Mesendoderm (in vitro differentiated cells): ENCODE data around the gene NR5A2.

Experiments
- DNase-seq: peaks from one replicate; pipeline ENCODE4 v3.0.0; 2013
- H2AK5ac ChIP-seq: 2 replicates; pipeline ENCODE4 v1.6.1; 2013; ENCODE audit warnings: low read length, inconsistent platforms
- H2BK120ac ChIP-seq: 2 replicates; pipeline ENCODE4 v1.6.1; 2013; ENCODE audit warnings: low read depth, mild to moderate bottlenecking, low read length, moderate library complexity, mixed read lengths
- H2BK15ac ChIP-seq: replicated peaks from 2 replicates; pipeline ENCODE4 v1.6.1; 2013; ENCODE audit warnings: low read depth, mild to moderate bottlenecking, moderate library complexity
- H2BK5ac ChIP-seq: 2 replicates; pipeline ENCODE4 v1.6.1; 2013; ENCODE audit warnings: low read length, inconsistent platforms
- H3K18ac ChIP-seq: 2 replicates; pipeline ENCODE4 v1.6.1; 2013; ENCODE audit warnings: mild to moderate bottlenecking, low read length, mixed read lengths
- H3K23ac ChIP-seq: one replicate; pipeline ENCODE4 v1.6.1; 2013; ENCODE audit warnings: low read length
- H3K27ac ChIP-seq: 2 replicates; pipeline ENCODE4 v1.5.1; 2013; ENCODE audit warnings: low read depth, mild to moderate bottlenecking, inconsistent platforms, low read length, moderate library complexity
- H3K27me3 ChIP-seq: 2 replicates; pipeline ENCODE4 v1.6.1; 2013; ENCODE audit warnings: low read length, control low read depth, mild to moderate bottlenecking, inconsistent platforms; ENCODE audit not compliant: insufficient read depth, poor library complexity
- H3K36me3 ChIP-seq: 2 replicates; pipeline ENCODE4 v1.6.1; 2013; ENCODE audit warnings: low read length, inconsistent platforms; ENCODE audit not compliant: control insufficient read depth, insufficient read depth
- H3K4ac ChIP-seq: one replicate; pipeline ENCODE4 v1.6.1; 2013; ENCODE audit warnings: low read depth, mild to moderate bottlenecking, low read length, moderate library complexity
- H3K4me1 ChIP-seq: 2 replicates; pipeline ENCODE4 v1.6.1; 2013; ENCODE audit warnings: low read depth, low read length, inconsistent platforms; ENCODE audit not compliant: control insufficient read depth
- H3K4me2 ChIP-seq: 2 replicates; pipeline ENCODE4 v1.6.1; 2013; ENCODE audit warnings: low read length
- H3K4me3 ChIP-seq: 2 replicates; pipeline ENCODE4 v1.5.1; 2013; ENCODE audit warnings: mild to moderate bottlenecking, low read length
- H3K56ac ChIP-seq: one replicate; pipeline ENCODE4 v1.6.1; 2013; ENCODE audit warnings: low read length
- H3K79me1 ChIP-seq: 2 replicates; pipeline ENCODE4 v1.6.1; 2013; ENCODE audit warnings: low read length, inconsistent platforms
- H3K79me2 ChIP-seq: 2 replicates; pipeline ENCODE4 v1.6.1; 2013; ENCODE audit warnings: mild to moderate bottlenecking, low read length; ENCODE audit not compliant: control insufficient read depth, insufficient read depth
- H3K9ac ChIP-seq: 2 replicates; pipeline ENCODE4 v1.6.1; 2013; ENCODE audit warnings: low read length, inconsistent platforms
- H4K5ac ChIP-seq: one replicate; pipeline ENCODE4 v1.6.1; 2013; ENCODE audit warnings: low read length
- H4K8ac ChIP-seq: one replicate; pipeline ENCODE4 v1.6.1; 2013; ENCODE audit warnings: low read depth, mild to moderate bottlenecking, control low read depth, low read length, moderate library complexity
- WGBS: extraction: QIAGEN DNeasy Blood & Tissue Kit; methylation state at CpG from one replicate; pipeline ENCODE4 v1.1.7; 2013; ENCODE audit warnings: low lambda C conversion rate, missing lambda C conversion rate; ENCODE audit not compliant: insufficient coverage; ENCODE audit errors: extremely low coverage; 5-methylcytosine and 5-hydroxymethylcytosine counted together

Gene NR5A2

GRCh38 chr1:200146100-200146499 is 118.6 kb downstream of the NR5A2 start:
- H3K4ac ChIP-seq: no peak overlapping the region
- H3K79me1 ChIP-seq: no peaks in the 10 kb centered on the region
- no peak overlapping the region for H3K56ac ChIP-seq
- H3K9ac ChIP-seq: no peak overlapping the region
- H3K27ac ChIP-seq: no peak overlapping the region
- no peaks in the 10 kb centered on the region for H3K36me3 ChIP-seq
- H4K5ac ChIP-seq: no peak overlapping the region
- no peak overlapping the region for H2BK5ac ChIP-seq
- no peak for DNase-seq
- H2AK5ac ChIP-seq: no peak overlapping the region
- H3K18ac ChIP-seq: no peak overlapping the region
- H2BK120ac ChIP-seq: no peak overlapping the region
- no peaks in the 10 kb centered on the region for H3K79me2 ChIP-seq
- WGBS: no CpG with 5 or more reads among the region's 1 CpG
- no peak overlapping the region for H3K23ac ChIP-seq
- H3K27me3 ChIP-seq: no peaks in the 10 kb centered on the region
- no peaks in the 10 kb centered on the region for H3K4me1 ChIP-seq
- no peak overlapping the region for H3K4me3 ChIP-seq
- no peak overlapping the region for H2BK15ac ChIP-seq
- H3K4me2 ChIP-seq: no peak overlapping the region
- no peak overlapping the region for H4K8ac ChIP-seq

GRCh38 chr1:200147094-200147493 is 119.6 kb downstream of the NR5A2 start:
- Histone ChIP-seq H3K4me3 (no peak overlapping the region), H3K4me2 (no peak overlapping the region), H2BK15ac (no peak overlapping the region), H3K79me1 (no peaks in the 10 kb centered on the region), H3K4ac (no peak overlapping the region), H4K8ac (no peak overlapping the region), H3K4me1 (no peaks in the 10 kb centered on the region), H3K23ac (no peak overlapping the region), H3K9ac (no peak overlapping the region), H2BK120ac (no peak overlapping the region), H2BK5ac (no peak overlapping the region), H3K27ac (no peak overlapping the region), H3K79me2 (no peaks in the 10 kb centered on the region), H3K27me3 (no peaks in the 10 kb centered on the region), H3K36me3 (no peaks in the 10 kb centered on the region), H2AK5ac (no peak overlapping the region), H3K18ac (no peak overlapping the region), H4K5ac (no peak overlapping the region), H3K56ac (no peak overlapping the region)
- no CpG with 5 or more reads among the region's 13 CpGs for WGBS
- DNase-seq: no peak

- no peak overlapping the region for H4K5ac ChIP-seq
- H3K4me2 ChIP-seq: no peak overlapping the region
- no peak for DNase-seq
- no peaks in the 10 kb centered on the region for H3K27me3 ChIP-seq
- H4K8ac ChIP-seq: no peak overlapping the region
- no peak overlapping the region for H3K27ac ChIP-seq
- no peaks in the 10 kb centered on the region for H3K79me1 ChIP-seq
- no peak overlapping the region for H3K4ac ChIP-seq
- H3K4me3 ChIP-seq: no peak overlapping the region
- H3K23ac ChIP-seq: no peak overlapping the region
- no peak overlapping the region for H2BK5ac ChIP-seq
- H3K79me2 ChIP-seq: no peaks in the 10 kb centered on the region
- no peaks in the 10 kb centered on the region for H3K4me1 ChIP-seq
- H2AK5ac ChIP-seq: no peak overlapping the region
- WGBS: no CpG with 5 or more reads among the region's 40 CpGs
- no peak overlapping the region for H2BK15ac ChIP-seq
- H3K36me3 ChIP-seq: no peaks in the 10 kb centered on the region
- H3K18ac ChIP-seq: no peak overlapping the region
- H3K9ac ChIP-seq: no peak overlapping the region
- H2BK120ac ChIP-seq: no peak overlapping the region
- H3K56ac ChIP-seq: no peak overlapping the region
Observed at GRCh38 chr1:200147742-200148141, 120.2 kb downstream of the NR5A2 start.

GRCh38 chr1:200150006-200150405 is 122.5 kb downstream of the NR5A2 start:
- Histone ChIP-seq H3K4me1 (no peaks in the 10 kb centered on the region), H3K36me3 (no peaks in the 10 kb centered on the region), H3K4ac (no peak overlapping the region), H2AK5ac (no peak overlapping the region), H2BK5ac (no peak overlapping the region), H3K23ac (no peak overlapping the region), H3K4me3 (no peak overlapping the region), H3K18ac (no peak overlapping the region), H3K27ac (no peak overlapping the region), H3K9ac (no peak overlapping the region), H2BK120ac (no peak overlapping the region), H3K4me2 (no peak overlapping the region), H4K5ac (no peak overlapping the region), H4K8ac (no peak overlapping the region), H2BK15ac (no peak overlapping the region), H3K79me1 (no peaks in the 10 kb centered on the region), H3K27me3 (no peaks in the 10 kb centered on the region), H3K79me2 (no peaks in the 10 kb centered on the region), H3K56ac (no peak overlapping the region)
- DNase-seq: no peak

- H2BK15ac ChIP-seq: no peak overlapping the region
- H3K4me2 ChIP-seq: no peak overlapping the region
- H3K56ac ChIP-seq: no peak overlapping the region
- no peak overlapping the region for H3K9ac ChIP-seq
- H2AK5ac ChIP-seq: no peak overlapping the region
- no peaks in the 10 kb centered on the region for H3K36me3 ChIP-seq
- no peaks in the 10 kb centered on the region for H3K27me3 ChIP-seq
- H3K23ac ChIP-seq: no peak overlapping the region
- H3K4ac ChIP-seq: no peak overlapping the region
- WGBS: no CpG with 5 or more reads among the region's 4 CpGs
- H4K5ac ChIP-seq: no peak overlapping the region
- H3K79me2 ChIP-seq: no peaks in the 10 kb centered on the region
- H3K27ac ChIP-seq: no peak overlapping the region
- no peaks in the 10 kb centered on the region for H3K4me1 ChIP-seq
- no peak overlapping the region for H2BK5ac ChIP-seq
- H4K8ac ChIP-seq: no peak overlapping the region
- no peaks in the 10 kb centered on the region for H3K79me1 ChIP-seq
- no peak overlapping the region for H3K18ac ChIP-seq
- no peak overlapping the region for H3K4me3 ChIP-seq
- peak; percentile 41 for DNase-seq
- no peak overlapping the region for H2BK120ac ChIP-seq
Observed at GRCh38 chr1:200150721-200151120, 123.2 kb downstream of the NR5A2 start.

GRCh38 chr1:200152336-200152735 is 124.8 kb downstream of the NR5A2 start:
- H3K79me2 ChIP-seq: no peaks in the 10 kb centered on the region
- no peak overlapping the region for H4K8ac ChIP-seq
- H2BK120ac ChIP-seq: no peak overlapping the region
- H3K36me3 ChIP-seq: no peaks in the 10 kb centered on the region
- no peaks in the 10 kb centered on the region for H3K27me3 ChIP-seq
- no peaks in the 10 kb centered on the region for H3K4me1 ChIP-seq
- no peak overlapping the region for H3K4me2 ChIP-seq
- H2AK5ac ChIP-seq: no peak overlapping the region
- H3K56ac ChIP-seq: no peak overlapping the region
- no peak overlapping the region for H3K27ac ChIP-seq
- no peak overlapping the region for H2BK5ac ChIP-seq
- no peaks in the 10 kb centered on the region for H3K79me1 ChIP-seq
- WGBS: no CpG with 5 or more reads among the region's 2 CpGs
- H3K9ac ChIP-seq: no peak overlapping the region
- no peak overlapping the region for H3K4ac ChIP-seq
- no peak for DNase-seq
- no peak overlapping the region for H3K4me3 ChIP-seq
- H3K18ac ChIP-seq: no peak overlapping the region
- H4K5ac ChIP-seq: no peak overlapping the region
- no peak overlapping the region for H2BK15ac ChIP-seq
- no peak overlapping the region for H3K23ac ChIP-seq
